ENCODE measurements around the gene DHRS3. TPM values are rescaled to one million over a fixed set of nuclear protein-coding genes. Genes with fewer than 3 reads are reported as not detected.

DHRS3 gene
- total RNA-seq, 5 donors from 2014 or later (not counting 1 experiment from before 2014, with no cell fraction given) = 56.4 to 107 (median 90.8) TPM

DNA sequence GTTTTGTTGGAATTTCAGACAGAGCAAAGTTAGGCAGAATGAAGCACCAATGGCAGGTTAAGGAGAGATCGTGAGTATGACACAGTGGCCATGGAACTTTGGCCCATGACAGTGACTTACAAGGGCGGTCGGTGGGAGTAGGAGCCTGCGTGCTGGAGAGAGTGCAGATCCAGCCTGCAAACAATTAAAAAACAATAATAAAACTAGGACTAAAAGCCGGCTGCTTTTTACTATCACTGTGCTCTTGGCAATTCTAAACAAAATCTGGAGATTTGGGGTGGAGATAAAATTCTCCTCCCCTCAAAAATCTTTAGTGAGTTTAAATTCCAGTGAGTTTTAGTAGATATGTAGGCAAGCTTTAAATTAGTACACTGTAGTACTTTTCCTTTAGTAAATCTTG, 96.9 kb downstream of the DHRS3 start:
- no CpG with 5 or more reads among the region's 5 CpGs for WGBS (ENCODE audit: insufficient coverage)
- POLR2A ChIA-PET = no interaction called here
- H3K4me3 Mint-ChIP-seq = no peak overlapping the region

DNA sequence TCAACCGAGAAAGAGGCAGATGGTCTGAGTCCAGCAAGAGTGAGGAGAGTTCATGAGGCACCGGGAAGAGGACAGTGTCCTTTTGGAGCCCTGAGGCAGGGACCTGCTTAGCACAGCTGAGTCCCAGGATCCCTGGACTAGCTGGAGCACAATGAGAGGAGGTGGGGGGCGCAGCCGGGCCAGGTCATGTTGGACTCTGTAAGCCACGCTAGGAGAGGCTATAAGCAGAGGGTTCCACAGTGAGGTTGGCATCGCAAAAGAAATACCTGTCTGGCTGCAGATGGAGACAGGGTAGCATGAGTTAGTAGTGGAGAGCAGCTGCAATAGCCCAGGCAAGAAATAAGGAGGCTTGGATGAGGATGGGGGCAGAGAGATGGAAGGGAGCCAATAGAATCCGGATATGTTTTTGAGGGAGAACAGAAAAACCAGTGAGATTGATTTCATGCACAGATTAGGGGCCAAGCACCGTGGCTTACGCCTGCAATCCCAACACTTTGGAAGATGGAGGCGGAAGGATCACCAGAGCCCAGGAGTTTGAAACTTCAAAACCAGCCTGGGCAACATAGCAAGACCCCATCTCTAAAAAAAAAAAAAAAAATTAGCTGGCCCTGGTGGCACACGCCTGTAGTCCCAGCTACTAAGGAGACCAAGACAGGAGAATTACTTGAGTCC, 98.2 kb downstream of the DHRS3 start:
- no peak for DNase-seq
- WGBS (ENCODE audit: insufficient coverage) = 95% methylated on average over 11 of the region's 11 CpGs
- peaks cover 14% of the 10 kb centered on the region for H3K36me3 Mint-ChIP-seq
- ChIA-PET CTCF (no interaction called here), POLR2A (no interaction called here)
- Histone ChIP-seq H3K27me3 (replicated peaks in 1 of 2; ENCODE audit: control insufficient read depth in 2 of 2, extremely low read depth in 1 of 2, insufficient read depth in 2 of 2, low read length in 1 of 2) (no peaks in the 10 kb centered on the region), H3K9me3 (no peaks in the 10 kb centered on the region), H3K27ac (ENCODE audit: low read length) (no peak overlapping the region), H3K36me3 (ENCODE audit: control insufficient read depth in 2 of 2, extremely low read depth in 1 of 2, insufficient read depth in 1 of 2, low read length in 1 of 2) (no peaks in the 10 kb centered on the region), H3K4me3 (ENCODE audit: control insufficient read depth in 1 of 2, extremely low read depth in 1 of 2, low read length in 1 of 2) (no peak overlapping the region), H3K4me1 (ENCODE audit: control insufficient read depth in 1 of 2, extremely low read depth in 1 of 2, insufficient read depth in 2 of 2, low read length in 2 of 2) (peaks cover 0 to 7% of the 10 kb centered on the region in 2 experiments)
- no peak overlapping the region for H3K4me3 Mint-ChIP-seq
- H3K4me1 Mint-ChIP-seq = peaks cover 10 to 29% (median 10%) of the 10 kb centered on the region in 3 donors
- H3K27me3 Mint-ChIP-seq = no peaks in the 10 kb centered on the region
- ATAC-seq (replicated peaks in 1 of 4) = no peak
- H3K9me3 Mint-ChIP-seq = peaks cover 0 to 4% (median 0%) of the 10 kb centered on the region in 3 donors
- peak overlapping the region in 1 of 2 donors; percentile 9 for H3K27ac Mint-ChIP-seq

More for the DNA sequence above, 96.9 kb downstream of the DHRS3 start:
- Histone ChIP-seq H3K4me3 (ENCODE audit: control insufficient read depth in 1 of 2, extremely low read depth in 1 of 2, low read length in 1 of 2) (no peak overlapping the region), H3K9me3 (no peaks in the 10 kb centered on the region), H3K27me3 (replicated peaks in 1 of 2; ENCODE audit: control insufficient read depth in 2 of 2, extremely low read depth in 1 of 2, insufficient read depth in 2 of 2, low read length in 1 of 2) (no peaks in the 10 kb centered on the region), H3K36me3 (ENCODE audit: control insufficient read depth in 2 of 2, extremely low read depth in 1 of 2, insufficient read depth in 1 of 2, low read length in 1 of 2) (no peaks in the 10 kb centered on the region), H3K4me1 (ENCODE audit: control insufficient read depth in 1 of 2, extremely low read depth in 1 of 2, insufficient read depth in 2 of 2, low read length in 2 of 2) (peaks cover 0 to 7% of the 10 kb centered on the region in 2 experiments), H3K27ac (ENCODE audit: low read length) (no peak overlapping the region)
- peaks cover 0 to 4% (median 0%) of the 10 kb centered on the region in 3 donors for H3K9me3 Mint-ChIP-seq
- ATAC-seq (replicated peaks in 1 of 4) (no peak), DNase-seq (no peak)
- H3K27ac Mint-ChIP-seq = no peak overlapping the region
- peaks cover 9 to 35% (median 14%) of the 10 kb centered on the region in 3 donors for H3K4me1 Mint-ChIP-seq
- peaks cover 14% of the 10 kb centered on the region for H3K36me3 Mint-ChIP-seq
- H3K27me3 Mint-ChIP-seq = no peaks in the 10 kb centered on the region
- CTCF ChIA-PET = no interaction called here

DNA sequence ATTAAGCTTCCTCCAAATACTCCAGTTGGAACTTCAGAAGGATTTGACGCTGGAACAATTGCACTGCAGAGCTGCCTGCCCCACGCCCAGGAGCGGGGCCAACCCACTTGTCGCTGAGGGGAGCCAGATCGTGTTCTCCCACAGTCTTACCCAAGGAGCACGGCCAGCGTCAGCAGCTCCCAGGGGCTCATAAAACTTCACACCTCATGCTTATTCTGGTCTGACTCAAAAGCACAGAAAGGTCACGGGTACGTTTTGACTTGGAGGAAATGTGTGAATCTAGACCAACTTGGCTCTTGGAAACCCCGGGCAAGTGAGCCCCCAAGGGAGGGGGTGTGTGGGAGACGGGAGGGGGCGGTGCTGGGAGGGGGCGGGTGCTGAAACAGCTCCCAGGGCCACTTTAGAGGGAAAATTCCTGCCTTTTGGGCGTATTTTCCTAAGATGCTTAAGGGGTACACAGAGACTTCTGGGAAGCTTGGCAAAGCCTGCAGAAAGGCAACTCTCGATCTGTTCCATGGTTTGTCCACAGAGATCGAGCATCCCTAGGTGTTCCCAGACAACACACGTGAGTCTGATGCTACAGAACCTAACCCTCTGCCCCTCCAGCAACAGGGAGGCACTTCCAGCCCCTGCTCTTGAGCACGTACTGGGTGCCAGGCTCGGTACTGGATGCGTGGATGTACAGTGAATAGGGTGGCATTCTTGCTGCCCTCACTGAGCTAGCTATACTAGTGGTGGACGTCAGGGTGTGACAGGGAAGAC, 98.9 kb downstream of the DHRS3 start:
- H3K27ac ChIP-seq (ENCODE audit: low read length) = no peak overlapping the region
- peaks cover 2 to 7% of the 10 kb centered on the region in 2 experiments for H3K4me1 ChIP-seq (ENCODE audit: control insufficient read depth in 1 of 2, extremely low read depth in 1 of 2, insufficient read depth in 2 of 2, low read length in 2 of 2)
- ATAC-seq (replicated peaks in 1 of 4) (no peak), DNase-seq (no peak)
- peak overlapping the region in 1 of 2 donors; percentile 13 for H3K27ac Mint-ChIP-seq
- no peaks in the 10 kb centered on the region for H3K36me3 ChIP-seq (ENCODE audit: control insufficient read depth in 2 of 2, extremely low read depth in 1 of 2, insufficient read depth in 1 of 2, low read length in 1 of 2)
- H3K4me3 ChIP-seq (ENCODE audit: control insufficient read depth in 1 of 2, extremely low read depth in 1 of 2, low read length in 1 of 2) = no peak overlapping the region
- 68% methylated on average over 10 of the region's 21 CpGs for WGBS (ENCODE audit: insufficient coverage)
- H3K4me1 Mint-ChIP-seq = peaks cover 14 to 36% (median 16%) of the 10 kb centered on the region in 3 donors
- H3K4me3 Mint-ChIP-seq = no peak overlapping the region
- POLR2A ChIA-PET = no interaction called here
- H3K27me3 ChIP-seq (replicated peaks in 1 of 2; ENCODE audit: control insufficient read depth in 2 of 2, extremely low read depth in 1 of 2, insufficient read depth in 2 of 2, low read length in 1 of 2) = no peaks in the 10 kb centered on the region
- CTCF ChIA-PET = no interaction called here
- peaks cover 0 to 2% (median 0%) of the 10 kb centered on the region in 3 donors for H3K9me3 Mint-ChIP-seq
- H3K9me3 ChIP-seq = no peaks in the 10 kb centered on the region
- no peaks in the 10 kb centered on the region for H3K27me3 Mint-ChIP-seq
- peaks cover 14% of the 10 kb centered on the region for H3K36me3 Mint-ChIP-seq

Other genes starting within 250 kb of the DHRS3 start
- not detected for gene AADACL4, start 25.9 kb upstream of the DHRS3 start, total RNA-seq
- gene AADACL3, start 97.9 kb upstream of the DHRS3 start, total RNA-seq = not detected
- gene CFAP107, start 128.0 kb upstream of the DHRS3 start, total RNA-seq = not detected
- gene PRAMEF12, start 155.5 kb upstream of the DHRS3 start, total RNA-seq = not detected
- gene PRAMEF1, start 173.2 kb upstream of the DHRS3 start, total RNA-seq = not detected
- not detected for gene PRAMEF11, start 213.2 kb upstream of the DHRS3 start, total RNA-seq
- gene HNRNPCL1, start 230.5 kb upstream of the DHRS3 start, total RNA-seq = not detected
- not detected for gene PRAMEF2, start 238.9 kb upstream of the DHRS3 start, total RNA-seq

All from T-cell (primary cell).